Thyroid gland (tissue), 4 donors: ENCODE data around the gene BMP2K.

ENCODE experiments used
- POLR2A ChIP-seq, 2 donors: fragments of 450-650 bp; IDR thresholded peaks; one replicate each; pipeline ENCODE4 v1.6.1; 2017; ENCODE audit warnings: antibody characterized with exemption in 2 of 2, mild to moderate bottlenecking in 2 of 2, moderate library complexity in 1 of 2
- TF ChIP-seq, protein P1 (sequence below), 6 experiments: fragments of 200-600 bp in 3 of 6; fragments of 450-650 bp in 3 of 6; sonication (generic) in 3 of 6; IDR thresholded peaks; one replicate each; pipeline ENCODE4 v1.5.1; 2016 to 2019; ENCODE audit warnings: antibody characterized with exemption in 6 of 6, mild to moderate bottlenecking in 2 of 6, inconsistent platforms in 1 of 6, moderate library complexity in 1 of 6

DNA sequence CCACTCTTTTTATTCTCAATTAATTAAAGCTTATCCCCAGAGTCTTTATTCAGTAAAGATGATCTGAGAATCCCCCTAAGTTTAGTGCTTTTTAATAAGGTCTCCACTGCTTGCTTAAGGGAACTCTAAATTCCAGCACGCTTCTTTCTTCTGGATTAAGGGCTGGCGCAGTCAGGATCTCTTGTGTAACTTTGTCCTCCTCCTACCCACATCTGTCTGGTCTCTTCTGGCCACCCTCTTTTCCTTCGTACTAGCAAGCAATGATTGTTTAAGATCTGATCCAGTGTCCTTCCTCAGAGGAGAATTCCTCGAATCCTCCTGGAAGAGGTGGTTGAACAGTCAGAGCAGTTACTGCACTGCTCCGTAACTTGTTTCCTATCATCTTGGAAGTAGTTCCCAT lies 177.1 kb downstream of the BMP2K start:
- TF ChIP-seq, protein P1, sequence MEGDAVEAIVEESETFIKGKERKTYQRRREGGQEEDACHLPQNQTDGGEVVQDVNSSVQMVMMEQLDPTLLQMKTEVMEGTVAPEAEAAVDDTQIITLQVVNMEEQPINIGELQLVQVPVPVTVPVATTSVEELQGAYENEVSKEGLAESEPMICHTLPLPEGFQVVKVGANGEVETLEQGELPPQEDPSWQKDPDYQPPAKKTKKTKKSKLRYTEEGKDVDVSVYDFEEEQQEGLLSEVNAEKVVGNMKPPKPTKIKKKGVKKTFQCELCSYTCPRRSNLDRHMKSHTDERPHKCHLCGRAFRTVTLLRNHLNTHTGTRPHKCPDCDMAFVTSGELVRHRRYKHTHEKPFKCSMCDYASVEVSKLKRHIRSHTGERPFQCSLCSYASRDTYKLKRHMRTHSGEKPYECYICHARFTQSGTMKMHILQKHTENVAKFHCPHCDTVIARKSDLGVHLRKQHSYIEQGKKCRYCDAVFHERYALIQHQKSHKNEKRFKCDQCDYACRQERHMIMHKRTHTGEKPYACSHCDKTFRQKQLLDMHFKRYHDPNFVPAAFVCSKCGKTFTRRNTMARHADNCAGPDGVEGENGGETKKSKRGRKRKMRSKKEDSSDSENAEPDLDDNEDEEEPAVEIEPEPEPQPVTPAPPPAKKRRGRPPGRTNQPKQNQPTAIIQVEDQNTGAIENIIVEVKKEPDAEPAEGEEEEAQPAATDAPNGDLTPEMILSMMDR (IDR thresholded peaks at IDR 0.05), result no peak
- TF ChIP-seq POLR2A (IDR thresholded peaks at IDR 0.05), result no peak
